Measurements from ENCODE around the gene MAP4K4. TPM values are rescaled to one million over a fixed set of nuclear protein-coding genes. Genes with fewer than 3 reads are reported as not detected.

The MAP4K4 gene
- total and polyA plus RNA-seq, 2 donors from 2014 or later = 8.4 to 62.8 TPM

DNA sequence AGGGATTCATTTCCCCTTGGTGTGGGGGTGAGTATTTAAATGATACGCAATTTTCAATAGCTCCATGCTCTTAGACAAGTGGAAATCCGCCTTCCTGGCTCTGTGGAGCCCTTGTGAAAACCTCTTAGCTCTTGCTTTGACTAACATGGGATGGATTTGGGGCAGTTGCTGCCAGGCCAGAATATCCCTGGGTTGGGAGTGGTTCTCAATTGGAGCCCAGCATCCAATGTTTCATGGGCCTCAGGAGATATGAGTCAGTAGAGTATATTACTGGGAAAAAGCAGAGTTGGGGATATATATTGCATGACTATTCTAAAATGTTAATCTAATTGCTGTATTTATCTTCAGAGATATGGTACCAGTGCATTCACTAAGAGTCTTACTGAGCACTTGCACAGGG is 189.8 kb downstream of the MAP4K4 start:
- TF ChIP-seq, protein P1, sequence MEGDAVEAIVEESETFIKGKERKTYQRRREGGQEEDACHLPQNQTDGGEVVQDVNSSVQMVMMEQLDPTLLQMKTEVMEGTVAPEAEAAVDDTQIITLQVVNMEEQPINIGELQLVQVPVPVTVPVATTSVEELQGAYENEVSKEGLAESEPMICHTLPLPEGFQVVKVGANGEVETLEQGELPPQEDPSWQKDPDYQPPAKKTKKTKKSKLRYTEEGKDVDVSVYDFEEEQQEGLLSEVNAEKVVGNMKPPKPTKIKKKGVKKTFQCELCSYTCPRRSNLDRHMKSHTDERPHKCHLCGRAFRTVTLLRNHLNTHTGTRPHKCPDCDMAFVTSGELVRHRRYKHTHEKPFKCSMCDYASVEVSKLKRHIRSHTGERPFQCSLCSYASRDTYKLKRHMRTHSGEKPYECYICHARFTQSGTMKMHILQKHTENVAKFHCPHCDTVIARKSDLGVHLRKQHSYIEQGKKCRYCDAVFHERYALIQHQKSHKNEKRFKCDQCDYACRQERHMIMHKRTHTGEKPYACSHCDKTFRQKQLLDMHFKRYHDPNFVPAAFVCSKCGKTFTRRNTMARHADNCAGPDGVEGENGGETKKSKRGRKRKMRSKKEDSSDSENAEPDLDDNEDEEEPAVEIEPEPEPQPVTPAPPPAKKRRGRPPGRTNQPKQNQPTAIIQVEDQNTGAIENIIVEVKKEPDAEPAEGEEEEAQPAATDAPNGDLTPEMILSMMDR (IDR thresholded peaks at IDR 0.05; ENCODE audit: borderline replicate concordance, extremely low read depth, insufficient read depth) = no peak
- Histone ChIP-seq H3K4me1 (ENCODE audit: control insufficient read depth in 2 of 3, insufficient read depth in 2 of 3, low read depth in 1 of 3, low read length in 3 of 3) (no peaks in the 10 kb centered on the region), H3K36me3 (ENCODE audit: control insufficient read depth in 2 of 3, insufficient read depth in 3 of 3, low read length in 3 of 3) (peaks cover 0 to 14% (median 10%) of the 10 kb centered on the region in 3 donors), H3K27ac (ENCODE audit: low read depth in 2 of 2, low read length in 2 of 2) (no peak overlapping the region), H3K9me3 (ENCODE audit: control insufficient read depth in 2 of 3, insufficient read depth in 1 of 3, low read length in 3 of 3) (no peaks in the 10 kb centered on the region), H3K9ac (ENCODE audit: low read length in 3 of 3) (no peak overlapping the region), H3K4me3 (ENCODE audit: low read length in 3 of 3) (no peak overlapping the region), H3K27me3 (ENCODE audit: control insufficient read depth, insufficient read depth, low read length) (no peaks in the 10 kb centered on the region)
- DNase-seq (no peak), FAIRE-seq (no peak)
- intact Hi-C loops (cut with DNase I) = no loop called here

DNA sequence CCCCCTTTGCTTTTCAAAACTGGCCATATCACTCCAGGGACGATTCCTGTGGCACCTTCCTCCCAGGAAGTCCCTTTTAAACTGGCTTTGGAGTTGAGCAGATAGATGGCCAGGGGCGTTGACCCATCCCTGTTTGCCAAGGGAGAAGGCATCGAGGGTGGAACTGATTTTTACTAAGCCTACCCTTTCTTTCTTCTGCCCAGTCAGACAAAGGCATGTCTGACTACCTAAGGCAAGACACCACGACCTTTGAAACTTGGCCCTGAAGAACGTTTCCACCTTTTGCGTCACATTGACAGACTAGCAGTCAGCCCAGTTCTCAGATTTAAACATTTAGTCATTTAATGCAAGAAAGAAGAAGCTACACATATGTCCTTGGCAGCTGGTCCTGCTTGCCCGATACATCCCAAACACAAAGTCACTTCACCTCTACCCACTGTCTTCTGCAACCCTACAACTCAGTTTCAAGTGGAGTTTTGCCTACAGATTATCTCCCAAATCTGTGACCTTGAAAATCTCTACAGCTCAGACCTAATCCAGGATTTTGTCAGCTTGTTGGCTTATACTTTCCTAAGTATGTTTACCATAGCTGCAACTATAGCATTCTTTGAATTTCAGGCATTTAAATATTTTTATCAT is 192.1 kb downstream of the MAP4K4 start:
- Histone ChIP-seq H3K4me3 (ENCODE audit: low read length in 3 of 3) (no peak overlapping the region), H3K36me3 (ENCODE audit: control insufficient read depth in 2 of 3, insufficient read depth in 3 of 3, low read length in 3 of 3) (peaks cover 0 to 11% (median 9%) of the 10 kb centered on the region in 3 donors), H3K9me3 (ENCODE audit: control insufficient read depth in 2 of 3, insufficient read depth in 1 of 3, low read length in 3 of 3) (no peaks in the 10 kb centered on the region), H3K27me3 (ENCODE audit: control insufficient read depth, insufficient read depth, low read length) (no peaks in the 10 kb centered on the region), H3K4me1 (ENCODE audit: control insufficient read depth in 2 of 3, insufficient read depth in 2 of 3, low read depth in 1 of 3, low read length in 3 of 3) (no peaks in the 10 kb centered on the region), H3K27ac (ENCODE audit: low read depth in 2 of 2, low read length in 2 of 2) (no peak overlapping the region), H3K9ac (ENCODE audit: low read length in 3 of 3) (no peak overlapping the region)
- intact Hi-C loops (cut with DNase I) = no loop called here
- FAIRE-seq (no peak), DNase-seq (no peak)
- TF ChIP-seq, protein P1 (IDR thresholded peaks at IDR 0.05; ENCODE audit: borderline replicate concordance, extremely low read depth, insufficient read depth) = no peak

DNA sequence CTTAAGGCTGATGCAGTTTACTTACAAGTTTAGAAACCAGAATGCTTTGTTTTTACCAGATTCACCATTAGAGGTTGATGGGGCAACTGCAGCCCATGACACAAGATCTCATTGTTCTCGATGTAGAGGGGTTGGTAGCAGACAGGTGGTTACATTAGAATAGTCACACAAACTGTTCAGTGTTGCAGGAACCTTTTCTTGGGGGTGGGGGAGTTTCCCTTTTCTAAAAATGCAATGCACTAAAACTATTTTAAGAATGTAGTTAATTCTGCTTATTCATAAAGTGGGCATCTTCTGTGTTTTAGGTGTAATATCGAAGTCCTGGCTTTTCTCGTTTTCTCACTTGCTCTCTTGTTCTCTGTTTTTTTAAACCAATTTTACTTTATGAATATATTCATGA is 194.9 kb downstream of the MAP4K4 start:
- no peak for FAIRE-seq
- H3K9me3 ChIP-seq (ENCODE audit: control insufficient read depth in 2 of 3, insufficient read depth in 1 of 3, low read length in 3 of 3) = no peaks in the 10 kb centered on the region

More for the DNA sequence above, 194.9 kb downstream of the MAP4K4 start:
- Histone ChIP-seq H3K27me3 (ENCODE audit: control insufficient read depth, insufficient read depth, low read length) (no peaks in the 10 kb centered on the region), H3K36me3 (ENCODE audit: control insufficient read depth in 2 of 3, insufficient read depth in 3 of 3, low read length in 3 of 3) (peaks cover 0 to 11% (median 9%) of the 10 kb centered on the region in 3 donors), H3K9ac (ENCODE audit: low read length in 3 of 3) (no peak overlapping the region), H3K4me1 (ENCODE audit: control insufficient read depth in 2 of 3, insufficient read depth in 2 of 3, low read depth in 1 of 3, low read length in 3 of 3) (no peaks in the 10 kb centered on the region), H3K4me3 (ENCODE audit: low read length in 3 of 3) (no peak overlapping the region), H3K27ac (ENCODE audit: low read depth in 2 of 2, low read length in 2 of 2) (no peak overlapping the region)
- intact Hi-C loops (cut with DNase I) = no loop called here
- TF ChIP-seq, protein P1 (IDR thresholded peaks at IDR 0.05; ENCODE audit: borderline replicate concordance, extremely low read depth, insufficient read depth) = no peak
- DNase-seq = no peak

Data from kidney (tissue), 14 donors.